Activated CD4-positive, CD25-positive, alpha-beta regulatory T cell (primary cell): ENCODE results near the gene MAG.

Experiments
- DNase-seq, 4 experiments: peaks; one replicate each; lab custom pipeline; 2025; lab: John Stamatoyannopoulos, UW

The MAG gene

GRCh38 chr19:35299523-35300338, 7.8 kb downstream of the MAG start:
- no peak for DNase-seq

DNA sequence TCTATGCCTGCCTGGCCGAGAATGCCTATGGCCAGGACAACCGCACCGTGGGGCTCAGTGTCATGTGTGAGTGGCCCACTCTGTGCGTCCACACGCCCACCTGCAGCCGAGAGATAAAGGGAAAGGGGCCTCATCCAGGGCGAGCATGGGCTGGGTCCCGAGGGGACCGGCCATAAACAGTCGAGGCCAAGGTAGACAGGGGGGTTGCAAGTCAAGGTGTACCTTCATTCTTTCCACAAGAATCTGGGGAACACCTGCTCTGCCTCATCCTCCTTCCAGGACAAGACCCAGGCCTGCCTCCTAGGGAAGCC, 8.3 kb downstream of the MAG start:
- no peak for DNase-seq

DNA sequence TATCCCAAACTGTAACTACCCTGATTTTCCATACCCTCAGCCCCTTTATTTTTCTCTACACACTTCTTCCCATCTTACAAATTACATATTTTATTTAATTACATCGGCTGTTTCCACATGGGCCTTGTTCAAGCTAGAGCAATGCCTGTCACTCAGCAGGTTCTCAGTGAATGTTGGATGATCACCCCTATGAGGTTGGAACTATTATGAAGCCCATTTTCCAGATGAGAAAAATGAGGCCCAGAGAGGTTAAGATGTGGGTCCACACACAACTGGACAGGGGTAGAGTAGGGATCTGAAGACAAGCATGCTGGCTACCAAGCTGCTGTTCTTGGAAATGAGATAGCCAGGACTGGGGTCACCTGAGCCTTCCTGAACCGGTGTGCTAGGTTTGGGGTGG, 10.0 kb downstream of the MAG start:
- DNase-seq = no peak

DNA sequence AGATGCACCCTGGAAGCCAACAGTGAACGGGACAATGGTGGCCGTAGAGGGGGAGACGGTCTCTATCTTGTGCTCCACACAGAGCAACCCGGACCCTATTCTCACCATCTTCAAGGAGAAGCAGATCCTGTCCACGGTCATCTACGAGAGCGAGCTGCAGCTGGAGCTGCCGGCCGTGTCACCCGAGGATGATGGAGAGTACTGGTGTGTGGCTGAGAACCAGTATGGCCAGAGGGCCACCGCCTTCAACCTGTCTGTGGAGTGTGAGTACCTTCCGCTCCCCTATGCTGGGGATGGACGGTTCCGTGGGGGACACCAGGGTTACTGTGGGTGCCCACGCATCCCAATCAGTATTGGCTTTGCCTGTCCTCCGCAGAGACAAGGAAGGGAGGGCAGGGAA, 10.5 kb downstream of the MAG start:
- no peak for DNase-seq

GRCh38 chr19:35303357-35303915, 11.5 kb downstream of the MAG start:
- DNase-seq = no peak

DNA sequence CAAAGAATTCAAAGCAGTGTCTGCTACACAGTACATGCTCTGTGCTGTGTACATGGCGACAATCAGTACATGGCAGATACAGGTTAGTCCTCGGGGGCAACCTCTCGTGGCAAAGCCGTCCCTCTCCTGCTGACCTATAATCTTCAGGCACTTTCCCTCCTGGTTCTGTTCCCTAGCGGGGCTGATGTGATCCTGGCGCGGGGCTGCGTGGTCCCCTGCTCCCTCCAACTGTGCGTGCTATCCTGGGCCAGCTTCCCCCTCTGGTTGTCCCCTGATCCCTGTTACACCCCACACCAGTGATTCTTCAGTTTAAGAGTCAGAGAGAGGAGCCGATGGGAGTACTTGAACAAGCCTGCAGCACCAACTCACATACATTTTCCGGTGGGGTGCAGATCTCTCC, 12.1 kb downstream of the MAG start:
- DNase-seq = no peak

- DNase-seq = no peak
Measured at GRCh38 chr19:35305181-35305580, 13.2 kb downstream of the MAG start.

DNA sequence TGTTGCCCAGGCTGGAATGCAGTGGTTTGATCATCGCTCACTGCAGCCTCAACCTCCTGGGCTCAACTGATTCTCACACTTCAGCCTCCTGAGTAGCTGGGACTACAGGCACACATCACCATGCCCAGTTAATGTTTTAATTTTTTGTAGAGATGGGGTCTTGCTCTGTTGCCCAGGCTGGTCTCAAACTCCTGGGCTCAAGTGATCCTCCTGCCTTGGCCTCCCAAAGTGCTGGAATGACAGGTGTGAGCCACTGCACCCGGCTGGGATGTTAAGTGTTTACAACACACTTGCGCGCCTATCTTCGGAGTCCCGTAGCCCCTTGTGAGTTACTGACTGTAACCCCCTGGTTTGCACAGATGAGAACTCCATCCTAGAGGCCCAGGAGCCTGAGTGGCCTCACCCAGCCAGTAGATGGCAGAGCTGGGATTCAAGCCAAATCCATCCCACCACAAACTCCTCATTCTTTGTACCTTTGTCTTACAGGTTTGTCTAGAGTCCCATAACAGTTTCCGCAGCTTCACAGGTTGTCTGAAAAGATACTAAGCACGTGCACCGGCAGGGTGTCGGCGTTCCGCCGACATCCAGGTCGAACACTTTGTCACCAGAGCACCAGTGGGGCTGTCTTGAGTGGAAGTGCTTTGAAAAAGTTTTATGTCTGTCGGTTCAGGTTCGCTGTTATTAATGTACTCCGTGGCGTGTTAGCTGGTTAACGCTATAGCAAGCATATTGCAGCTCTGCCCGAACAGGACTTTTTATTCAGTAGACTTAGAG, 14.7 kb downstream of the MAG start:
- DNase-seq = no peak

- no peak for DNase-seq
Measured at GRCh38 chr19:35307931-35308330, 16.0 kb downstream of the MAG start.

GRCh38 chr19:35308910-35309309, 16.9 kb downstream of the MAG start:
- DNase-seq = no peak

- DNase-seq = no peak
Measured at GRCh38 chr19:35309481-35310279, 17.7 kb downstream of the MAG start.

DNA sequence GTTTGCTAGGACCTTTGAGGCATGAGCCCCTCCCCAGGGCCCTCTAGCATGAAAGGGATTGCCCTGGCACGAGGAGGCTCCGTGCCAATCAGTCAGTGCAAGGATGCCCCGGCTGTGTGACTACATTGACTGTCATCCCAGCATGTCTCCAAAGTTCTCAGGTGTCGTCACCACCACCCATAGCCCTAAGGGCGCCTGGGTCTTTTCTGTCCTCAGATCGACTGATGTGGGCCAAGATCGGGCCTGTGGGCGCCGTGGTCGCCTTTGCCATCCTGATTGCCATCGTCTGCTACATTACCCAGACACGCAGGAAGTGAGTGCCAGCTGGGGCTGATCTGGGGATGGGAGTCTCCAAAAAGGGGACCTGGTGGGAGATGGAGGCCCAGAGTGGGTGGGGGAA, 18.4 kb downstream of the MAG start:
- no peak for DNase-seq

DNA sequence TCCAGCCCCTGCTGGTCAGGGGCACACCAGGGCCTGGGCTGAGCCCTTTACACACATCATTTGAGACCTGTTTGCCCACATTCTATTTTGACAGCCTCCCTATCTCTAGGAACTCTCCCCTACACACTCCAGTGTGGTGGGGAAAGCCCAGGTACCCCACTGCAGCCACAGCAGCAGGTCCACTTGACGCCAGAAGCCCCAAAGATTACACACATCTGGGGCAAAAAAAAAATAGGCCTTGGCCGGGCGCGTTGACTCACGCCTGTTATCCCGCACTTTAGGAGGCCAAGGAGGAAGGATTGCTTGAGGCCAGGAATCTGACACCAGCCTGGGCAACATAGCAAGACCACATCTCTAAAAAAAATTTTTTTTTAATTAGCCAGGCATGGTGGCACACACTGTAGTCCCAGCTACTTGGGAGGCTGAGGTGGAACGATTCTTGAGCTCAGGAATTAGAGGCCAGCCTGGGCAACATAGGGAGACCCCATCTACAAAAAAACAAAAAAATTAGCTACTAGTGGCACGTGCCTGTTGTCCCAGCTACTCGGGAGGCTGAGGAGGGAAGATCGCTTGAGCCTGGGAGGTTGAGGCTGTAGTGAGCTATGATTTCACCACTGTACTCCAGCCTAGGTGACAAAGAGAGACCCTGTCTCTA, 19.0 kb downstream of the MAG start:
- DNase-seq = no peak

GRCh38 chr19:35311901-35312665, 20.1 kb downstream of the MAG start:
- no peak for DNase-seq

- DNase-seq = no peak
Measured at GRCh38 chr19:35313587-35313986, 21.6 kb downstream of the MAG start.

GRCh38 chr19:35314031-35314430, 22.1 kb downstream of the MAG start:
- DNase-seq = no peak

DNA sequence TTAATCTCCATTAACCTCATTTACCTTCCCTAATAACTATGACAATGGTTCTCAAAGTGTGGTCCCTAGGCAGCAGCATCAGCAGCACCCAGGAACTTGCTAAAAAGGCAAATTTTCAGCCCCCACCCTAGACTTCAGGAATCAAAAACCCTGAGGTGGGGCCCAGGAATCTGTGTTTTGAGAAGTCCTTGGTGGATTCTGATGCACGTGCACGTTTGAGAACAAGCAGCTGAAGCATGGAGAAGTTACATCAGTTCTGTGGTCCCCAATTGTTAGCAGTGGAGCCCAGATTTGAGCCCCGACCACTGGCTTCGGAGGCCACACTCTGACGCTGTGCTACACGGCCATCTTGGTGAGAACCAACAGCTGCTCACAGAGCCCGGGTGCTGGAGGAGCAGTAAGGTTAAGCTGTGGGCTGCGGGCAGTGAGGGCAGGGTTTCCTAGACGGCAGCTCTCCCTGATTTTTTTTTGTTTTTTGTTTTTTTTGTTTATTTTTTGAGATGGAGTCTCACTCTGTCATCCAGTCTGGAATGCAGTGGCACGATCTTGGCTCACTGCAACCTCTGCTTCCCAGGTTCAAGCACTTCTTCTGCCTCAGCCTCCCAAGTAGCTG, 23.0 kb downstream of the MAG start:
- DNase-seq = no peak

DNA sequence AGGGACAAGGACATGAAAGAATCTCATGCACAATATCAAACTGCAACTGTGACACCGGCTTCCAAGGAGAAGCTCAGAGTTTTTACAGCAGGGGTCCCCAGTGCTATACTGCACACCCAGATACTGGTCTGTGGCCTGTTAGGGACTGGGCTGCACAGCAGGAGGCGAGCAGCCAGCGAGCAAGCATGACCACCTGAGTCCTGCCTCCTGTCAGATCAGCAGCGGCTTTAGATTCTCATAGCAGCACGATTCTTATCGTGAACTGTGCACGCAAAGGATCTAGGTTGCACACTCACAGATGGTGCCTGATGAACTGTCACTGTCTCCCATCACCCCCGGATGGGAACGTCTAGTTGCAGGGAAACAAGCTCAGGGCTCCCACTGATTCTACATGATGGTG, 23.9 kb downstream of the MAG start:
- DNase-seq = no peak

DNA sequence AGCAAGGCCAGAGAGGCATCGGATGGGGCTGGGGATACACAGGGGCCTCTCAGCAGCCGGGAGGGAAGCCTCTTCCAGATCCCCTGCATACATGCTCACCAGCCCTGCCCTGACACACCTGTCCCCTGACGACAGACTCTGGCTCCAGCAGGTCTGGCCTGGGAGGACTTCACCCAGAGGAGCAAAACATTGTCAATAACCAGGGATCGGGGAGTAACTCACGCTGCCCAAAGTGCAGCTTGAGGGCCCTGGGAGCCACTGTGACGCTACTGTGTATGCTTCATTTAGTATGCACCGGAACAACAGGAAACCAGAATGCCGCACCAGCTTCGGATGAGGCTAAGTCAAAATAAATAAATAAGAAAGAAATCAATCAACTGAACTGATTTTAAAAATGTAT, 24.6 kb downstream of the MAG start:
- DNase-seq = no peak

DNA sequence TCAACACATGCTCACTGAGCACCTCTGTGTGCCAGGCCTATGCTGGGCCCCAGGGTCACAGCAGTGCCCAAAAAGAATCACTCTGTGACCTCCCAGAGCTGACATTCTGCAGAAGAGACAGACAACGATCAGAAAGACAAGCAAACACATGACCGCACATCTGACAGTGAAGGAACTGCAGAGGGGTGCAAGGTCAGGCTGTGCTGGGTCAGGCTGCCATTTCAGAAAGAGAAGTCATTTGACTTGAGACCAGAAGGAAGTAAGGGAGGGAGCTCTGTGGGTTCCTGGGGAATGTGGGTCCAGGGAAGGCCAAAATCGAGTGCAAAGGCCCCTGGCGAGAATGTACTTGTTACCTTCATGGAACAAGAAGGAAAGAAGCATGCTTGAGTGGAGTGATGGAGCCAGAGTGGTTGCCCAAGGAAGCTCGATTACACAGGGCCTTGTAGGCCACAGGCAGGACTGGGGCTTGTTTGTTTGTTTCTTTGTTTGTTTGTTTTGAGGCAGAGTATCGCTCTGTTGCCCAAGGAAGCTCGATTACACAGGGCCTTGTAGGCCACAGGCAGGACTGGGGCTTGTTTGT, 25.6 kb downstream of the MAG start:
- no peak for DNase-seq
